HG03039 (cell line): ENCODE data around the gene TSR1.

Experiments used
- ATAC-seq: cut with Tn5 transposase; IDR thresholded peaks from one replicate; pipeline ENCODE4 v1.9.1; 2021; ENCODE audit warnings: mild to moderate bottlenecking, moderate library complexity; ENCODE audit not compliant: unreplicated experiment

TSR1 gene

GRCh38 chr17:2369551-2370210 is 33.4 kb upstream of the TSR1 start:
- ATAC-seq: no peak

GRCh38 chr17:2369039-2369438 is 32.8 kb upstream of the TSR1 start:
- ATAC-seq: no peak

- no peak for ATAC-seq
These were observed 32.1 kb upstream of the TSR1 start for GRCh38 chr17:2368359-2368758.

- ATAC-seq: no peak
These were observed 30.7 kb upstream of the TSR1 start for GRCh38 chr17:2366747-2367494.

- ATAC-seq: no peak
These were observed 28.9 kb upstream of the TSR1 start for GRCh38 chr17:2365132-2365531.

GRCh38 chr17:2364763-2365116 is 28.5 kb upstream of the TSR1 start:
- ATAC-seq: no peak

- ATAC-seq: no peak
These were observed 27.9 kb upstream of the TSR1 start for GRCh38 chr17:2363851-2364762.

GRCh38 chr17:2363318-2363717 is 27.1 kb upstream of the TSR1 start:
- ATAC-seq: no peak

GRCh38 chr17:2362881-2363280 is 26.6 kb upstream of the TSR1 start:
- ATAC-seq: no peak

- ATAC-seq: no peak
These were observed 26.2 kb upstream of the TSR1 start for GRCh38 chr17:2362416-2362815.

- no peak for ATAC-seq
These were observed 25.8 kb upstream of the TSR1 start for GRCh38 chr17:2362016-2362415.

GRCh38 chr17:2361010-2361760 is 24.9 kb upstream of the TSR1 start:
- no peak for ATAC-seq

GRCh38 chr17:2357931-2358434 is 21.7 kb upstream of the TSR1 start:
- ATAC-seq: no peak

- ATAC-seq: no peak
These were observed 21.0 kb upstream of the TSR1 start for GRCh38 chr17:2357237-2357636.

GRCh38 chr17:2354311-2354710 is 18.1 kb upstream of the TSR1 start:
- no peak for ATAC-seq

- ATAC-seq: no peak
These were observed 15.0 kb upstream of the TSR1 start for GRCh38 chr17:2351269-2351668.

- no peak for ATAC-seq
These were observed 11.8 kb upstream of the TSR1 start for GRCh38 chr17:2347805-2348685.

GRCh38 chr17:2346475-2346874 is 10.2 kb upstream of the TSR1 start:
- no peak for ATAC-seq

GRCh38 chr17:2344528-2344927 is 8.3 kb upstream of the TSR1 start:
- no peak for ATAC-seq

- no peak for ATAC-seq
These were observed 7.2 kb upstream of the TSR1 start for GRCh38 chr17:2343421-2343820.
